Activated T-cell treated with anti-CD3 and anti-CD28 coated beads, Interleukin-2, amount 50 U/mL, for 72 hours (primary cell): ENCODE measurements around the gene S100A9. TPM values are rescaled to one million over a fixed set of nuclear protein-coding genes. Genes with fewer than 3 reads are reported as not detected.
"Not testable (repeated sequence)": the region's sequence is repeated elsewhere in the genome, so short reads cannot be mapped to it uniquely, and the experiment has no call there.

Source experiments
- ATAC-seq, 2 donors: fragments of 150-1000 bp; cut with Tn5 transposase; replicated peaks in 1 of 2; 2 replicates each; pipeline ENCODE4 v1.10.0; 2021; ENCODE audit warnings: moderate library complexity in 2 of 2, mild to moderate bottlenecking in 1 of 2
- DNase-seq, 2 donors: peaks; one replicate each; pipeline ENCODE4 v3.0.0; 2021 to 2022; ENCODE audit warnings: mixed read lengths in 1 of 2
- H3K27ac Mint-ChIP-seq: one replicate; pipeline ENCODE4 v1.8.0; 2022; ENCODE audit warnings: mild to moderate bottlenecking, moderate library complexity, mixed read lengths
- H3K27me3 Mint-ChIP-seq: one replicate; pipeline ENCODE4 v1.8.0; 2022; ENCODE audit warnings: low read depth, mixed read lengths
- H3K36me3 Mint-ChIP-seq, 2 donors: one replicate each; pipeline ENCODE4 v1.8.0; 2022; ENCODE audit warnings: mixed read lengths in 2 of 2, mild to moderate bottlenecking in 1 of 2; ENCODE audit not compliant: insufficient read depth in 2 of 2
- H3K4me1 Mint-ChIP-seq: one replicate; pipeline ENCODE4 v1.8.0; 2022; ENCODE audit warnings: low read depth, mixed read lengths
- H3K4me3 Mint-ChIP-seq, 2 donors: one replicate each; pipeline ENCODE4 v1.8.0; 2022; ENCODE audit warnings: mild to moderate bottlenecking in 2 of 2, mixed read lengths in 2 of 2, moderate library complexity in 2 of 2
- H3K9me3 Mint-ChIP-seq, 2 donors: one replicate each; pipeline ENCODE4 v1.8.0; 2022; ENCODE audit warnings: mixed read lengths in 2 of 2
- total RNA-seq, 2 donors: library from RNA; stranded (reverse); gene quantifications; one replicate each; pipeline ENCODE4 v1.2.3, GENCODE V29; 2022

The S100A9 gene
- total RNA-seq, 2 donors from 2014 or later = not detected

DNA sequence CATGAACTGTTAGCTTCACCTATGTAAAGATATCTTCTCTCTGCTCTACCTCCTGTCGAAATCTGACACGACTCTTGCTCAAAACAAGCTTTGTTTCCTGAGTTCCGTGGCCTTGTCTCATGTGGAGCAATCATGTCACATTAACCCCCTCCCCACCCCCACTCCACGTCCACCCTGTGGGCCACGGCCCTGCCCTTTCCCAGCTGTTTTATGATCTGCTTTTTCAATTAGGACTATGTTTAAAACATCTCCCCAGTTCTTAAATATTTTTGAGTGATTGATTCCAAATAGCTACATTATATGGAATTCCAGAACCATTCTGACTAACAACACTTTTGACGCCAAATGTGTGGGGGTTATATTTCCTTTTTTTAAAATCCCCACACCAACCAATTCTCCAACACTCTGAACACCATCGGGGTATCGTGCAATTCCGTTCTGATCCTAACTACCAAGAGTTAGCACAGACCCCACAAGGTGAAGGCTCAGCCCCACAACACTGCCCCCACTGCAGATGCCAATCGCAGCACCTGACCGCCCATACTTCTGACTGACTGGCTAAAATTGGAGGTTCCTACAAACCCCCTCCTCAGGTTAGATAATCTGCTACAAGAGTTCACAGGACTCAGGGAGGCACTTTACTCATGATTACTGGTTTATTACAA, 45.9 kb downstream of the S100A9 start:
- Mint-ChIP-seq H3K36me3 (no peaks in the 10 kb centered on the region), H3K4me1 (peaks cover 7% of the 10 kb centered on the region), H3K27me3 (no peaks in the 10 kb centered on the region), H3K27ac (no peak overlapping the region), H3K4me3 (no peak overlapping the region), H3K9me3 (no peaks in the 10 kb centered on the region)
- ATAC-seq (no peak), DNase-seq (no peak)

DNA sequence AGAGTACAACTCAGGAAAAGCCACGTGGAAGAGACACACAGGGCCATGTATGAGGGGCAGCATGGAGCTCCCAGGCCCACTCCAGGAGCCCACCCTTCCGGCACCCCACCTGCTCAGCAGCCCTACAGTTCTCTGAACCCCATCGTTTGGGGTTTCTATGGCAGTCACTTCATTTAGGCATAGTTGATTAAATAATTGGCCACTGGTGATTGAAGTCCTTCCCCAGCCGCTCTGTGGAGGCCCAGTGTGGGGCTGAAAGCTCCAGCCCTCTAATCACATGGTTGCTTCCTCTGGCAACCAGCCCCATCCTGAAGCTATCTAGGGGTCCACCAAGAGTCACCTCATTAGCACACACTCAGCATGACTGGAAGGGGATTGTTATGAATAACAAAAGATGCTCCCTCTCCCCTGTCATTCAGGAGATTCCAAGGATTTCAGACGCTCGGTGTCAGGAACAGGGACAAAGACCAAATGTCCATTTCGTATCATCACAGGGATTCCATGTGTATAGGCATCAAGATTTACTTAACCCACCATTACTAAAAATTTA, 46.5 kb downstream of the S100A9 start:
- Mint-ChIP-seq H3K4me1 (peaks cover 7% of the 10 kb centered on the region), H3K27ac (no peak overlapping the region), H3K27me3 (peaks cover 4% of the 10 kb centered on the region), H3K9me3 (peaks cover 1 to 2% of the 10 kb centered on the region in 2 donors), H3K4me3 (no peak overlapping the region), H3K36me3 (no peaks in the 10 kb centered on the region)
- ATAC-seq (no peak), DNase-seq (no peak)

DNA sequence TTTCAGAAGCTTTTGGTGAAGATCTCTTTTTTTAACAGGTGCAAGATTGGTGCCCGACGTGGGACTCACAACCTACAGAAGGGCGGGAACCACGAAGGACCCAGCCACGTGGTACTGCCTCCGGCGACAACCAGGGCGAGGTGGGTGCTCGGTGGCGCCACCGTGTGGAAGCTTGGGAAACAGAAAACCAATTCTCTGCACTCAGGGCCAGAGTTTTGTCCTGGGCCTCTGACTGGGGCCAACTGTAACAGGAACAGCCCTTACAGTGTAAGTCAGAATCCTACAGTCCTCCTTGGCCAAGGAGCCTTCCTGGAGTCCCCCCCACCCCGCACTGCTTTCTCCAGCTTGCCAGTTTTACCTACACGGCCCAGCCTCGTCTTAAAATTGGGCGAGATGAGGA, 47.1 kb downstream of the S100A9 start:
- H3K36me3 Mint-ChIP-seq = peaks cover 0 to 2% of the 10 kb centered on the region in 2 donors
- ATAC-seq (peak; percentile 41 to 42), DNase-seq (peak; percentile 43 to 68)
- H3K27ac Mint-ChIP-seq = no peak overlapping the region
- no peak overlapping the region for H3K4me3 Mint-ChIP-seq
- peaks cover 10% of the 10 kb centered on the region for H3K27me3 Mint-ChIP-seq
- H3K9me3 Mint-ChIP-seq = peaks cover 2 to 5% of the 10 kb centered on the region in 2 donors
- H3K4me1 Mint-ChIP-seq = peaks cover 7% of the 10 kb centered on the region

DNA sequence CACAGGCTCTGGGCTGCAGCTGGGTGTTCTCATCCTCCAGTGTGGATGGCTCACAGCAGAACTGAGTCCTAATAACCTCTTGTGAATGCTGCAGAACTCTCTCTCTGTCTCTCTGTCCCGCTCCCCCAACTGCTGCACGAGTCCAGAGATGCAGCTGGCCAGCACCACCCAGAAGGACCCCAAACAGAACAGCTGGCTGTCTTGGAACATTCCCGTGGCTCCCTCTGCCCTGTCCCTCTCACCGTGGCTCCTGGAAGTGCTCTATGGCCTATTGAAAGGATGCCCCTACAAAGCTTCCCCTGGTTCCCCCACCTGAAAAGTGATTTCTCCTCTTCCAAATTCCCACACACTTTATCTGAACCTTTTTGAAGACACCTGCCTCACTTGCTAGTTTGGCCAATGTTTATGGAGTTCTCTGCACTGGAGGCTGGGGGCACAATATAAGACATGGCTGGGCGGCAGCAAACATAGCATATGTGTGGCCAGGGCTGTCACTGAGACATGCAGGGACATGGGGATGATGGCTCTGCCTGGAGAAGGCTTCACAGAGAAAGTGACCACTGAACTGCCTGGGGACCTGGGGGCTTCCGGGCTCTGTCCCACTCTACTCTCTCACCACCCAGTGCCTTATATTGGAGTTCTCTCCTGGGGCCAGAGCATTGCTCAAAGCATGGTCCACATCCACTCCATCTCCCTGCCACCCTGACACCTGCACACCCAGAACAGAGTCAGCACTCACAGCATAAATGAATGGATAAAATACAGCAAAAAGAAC, 48.4 kb downstream of the S100A9 start:
- H3K9me3 Mint-ChIP-seq, H3K4me3 Mint-ChIP-seq, ATAC-seq, DNase-seq, H3K36me3 Mint-ChIP-seq, H3K4me1 Mint-ChIP-seq, H3K27ac Mint-ChIP-seq: not testable (repeated sequence)
- H3K27me3 Mint-ChIP-seq = peaks cover 16% of the 10 kb centered on the region

DNA sequence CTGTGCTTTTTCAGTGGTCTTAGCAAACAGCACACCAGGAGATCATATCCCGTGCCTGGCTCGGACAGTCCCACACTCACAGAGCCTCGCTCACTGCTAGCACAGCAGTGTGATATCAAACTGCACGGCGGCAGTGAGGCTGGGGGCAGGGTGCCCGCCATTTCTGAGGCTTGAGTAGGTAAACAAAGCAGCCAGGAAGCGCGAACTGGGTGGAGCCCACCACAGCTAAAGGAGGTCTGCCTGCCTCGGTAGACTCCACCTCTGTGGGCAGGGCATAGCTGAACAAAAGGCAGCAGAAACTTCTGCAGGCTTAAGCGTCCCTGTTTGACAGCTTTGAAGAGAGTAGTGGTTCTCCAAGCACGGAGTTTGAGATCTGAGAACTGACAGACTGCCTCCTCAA, 49.6 kb downstream of the S100A9 start:
- not testable (repeated sequence) for H3K9me3 Mint-ChIP-seq, DNase-seq, H3K27ac Mint-ChIP-seq, H3K4me3 Mint-ChIP-seq, H3K4me1 Mint-ChIP-seq, ATAC-seq, H3K36me3 Mint-ChIP-seq
- H3K27me3 Mint-ChIP-seq = peaks cover 25% of the 10 kb centered on the region

Other genes with a start within 250 kb of the S100A9 start
- not detected for gene SPRR2F, start 244.3 kb upstream of the S100A9 start, total RNA-seq
- not detected for gene SPRR2G, start 207.0 kb upstream of the S100A9 start, total RNA-seq
- not detected for gene LELP1, start 154.4 kb upstream of the S100A9 start, total RNA-seq
- gene PRR9, start 140.3 kb upstream of the S100A9 start, total RNA-seq = not detected
- gene LORICRIN, start 98.2 kb upstream of the S100A9 start, total RNA-seq = under 1 TPM in 1 of 2 donors, not detected in 1; 0.46 TPM
- not detected for gene PGLYRP3, start 44.9 kb upstream of the S100A9 start, total RNA-seq
- gene PGLYRP4, start 9.0 kb upstream of the S100A9 start, total RNA-seq = under 1 TPM; 0.21 to 0.29 TPM
- not detected for gene S100A12, start 17.8 kb downstream of the S100A9 start, total RNA-seq
- not detected for gene S100A8, start 33.2 kb downstream of the S100A9 start, total RNA-seq
- not detected for gene S100A7A, start 58.7 kb downstream of the S100A9 start, total RNA-seq
- not detected for gene S100A7, start 102.8 kb downstream of the S100A9 start, total RNA-seq
- gene S100A6, start 178.1 kb downstream of the S100A9 start, total RNA-seq = 100 to 1,000 TPM; 219 to 358 TPM
- gene S100A5, start 183.1 kb downstream of the S100A9 start, total RNA-seq = 1 to 10 TPM; 2.8 to 4.4 TPM
- 100 to 1,000 TPM in 1 of 2 donors, 10 to 100 TPM in 1; 96.1 to 198 TPM for gene S100A4, start 188.0 kb downstream of the S100A9 start, total RNA-seq
- gene S100A3, start 191.4 kb downstream of the S100A9 start, total RNA-seq = not detected
- gene S100A2, start 208.0 kb downstream of the S100A9 start, total RNA-seq = 1 to 10 TPM; 1.7 to 5.0 TPM